Heart left ventricle (tissue), 16 donors: ENCODE results near the gene ZNF331. TPM values are rescaled to one million over a fixed set of nuclear protein-coding genes. Genes with fewer than 3 reads are reported as not detected.
A peak's percentile ranks its signal among the peaks of the same experiment; 100 is the strongest.

ENCODE experiments used
- ATAC-seq, 4 donors: fragments of 200-7000 bp; cut with Tn5 transposase; one replicate each; pipeline ENCODE4 v1.9.1; 2020 to 2022; ENCODE audit warnings: moderate library complexity in 4 of 4, mild to moderate bottlenecking in 3 of 4, moderate number of reproducible peaks in 1 of 4
- DNase-seq, 5 donors: peaks; one replicate each; pipeline ENCODE4 v3.0.0-alpha.2; 2020
- H3K27ac ChIP-seq, 12 donors: fragments of 200-600 bp; sonication (generic) in 4 of 12; one replicate each; pipeline versions ENCODE4 v1.5.0 to v1.8.0; 2016 to 2022; ENCODE audit warnings: mild to moderate bottlenecking in 2 of 12
- H3K27me3 ChIP-seq, 9 donors: fragments of 200-600 bp; sonication (generic) in 2 of 9; one replicate each; pipeline versions ENCODE4 v1.5.1 to v1.8.0; 2016 to 2022; ENCODE audit warnings: mild to moderate bottlenecking in 3 of 9
- H3K36me3 ChIP-seq, 9 donors: fragments of 200-600 bp; sonication (generic) in 2 of 9; one replicate each; pipeline versions ENCODE4 v1.5.0 to v1.8.0; 2018 to 2022; ENCODE audit warnings: mild to moderate bottlenecking in 2 of 9
- H3K4me1 ChIP-seq, 12 donors: fragments of 200-600 bp; sonication (generic) in 4 of 12; one replicate each; pipeline versions ENCODE4 v1.5.0 to v1.8.0; 2016 to 2022; ENCODE audit warnings: mild to moderate bottlenecking in 3 of 12
- H3K4me3 ChIP-seq, 12 donors: fragments of 200-600 bp; sonication (generic) in 4 of 12; one replicate each; pipeline versions ENCODE4 v1.5.0 to v1.8.0; 2017 to 2022; ENCODE audit warnings: mild to moderate bottlenecking in 9 of 12, moderate library complexity in 4 of 12
- H3K9me3 ChIP-seq, 12 donors: fragments of 200-600 bp; sonication (generic) in 4 of 12; one replicate each; pipeline versions ENCODE4 v1.5.0 to v1.8.0; 2016 to 2022; ENCODE audit warnings: mild to moderate bottlenecking in 1 of 12
- POLR2A ChIP-seq, 2 donors: fragments of 450-650 bp; IDR thresholded peaks; one replicate each; pipeline ENCODE4 v1.6.1; 2017; ENCODE audit warnings: antibody characterized with exemption in 2 of 2, mild to moderate bottlenecking in 2 of 2, moderate library complexity in 2 of 2
- WGBS, 4 donors: extraction: QIAGEN DNeasy Blood & Tissue Kit in 2 of 4; methylation state at CpG; one replicate each; pipeline versions ENCODE4 v1.1.5 to v1.1.7; 2013 to 2018; 5-methylcytosine and 5-hydroxymethylcytosine counted together
- intact Hi-C, 10 donors: fragments of 100-400 bp; cut with DNase I; formaldehyde crosslinking; loops; one replicate each; pipeline versions ENCODE4 v1.11.1 to v1.14.2; 2022
- polyA plus RNA-seq, 2 donors: library from polyadenylated mRNA; stranded (reverse); fragments of 200-250 nt; gene quantifications; one replicate each; pipeline ENCODE4 v1.2.3, GENCODE V29; 2013
- total RNA-seq, 9 donors: library from RNA; depleted of rRNA in 2 of 9; stranded (reverse); fragments of >200 nt in 2 of 9; fragmentation: NEBNext Ultra II Directional in 3 of 9; extraction: Animal tissue kit (Norgen Biotek cat#: 25700) in 3 of 9; gene quantifications; one replicate each; pipeline versions ENCODE4 v1.1.0 to v1.2.4, GENCODE V29; 2016 to 2023
- TF ChIP-seq, protein P1 (sequence below), 12 donors: fragments of 200-600 bp; sonication (generic) in 4 of 12; IDR thresholded peaks; one replicate each; pipeline versions ENCODE4 v1.5.0 to v1.8.0; 2018 to 2022; ENCODE audit warnings: antibody characterized with exemption in 12 of 12, mild to moderate bottlenecking in 5 of 12
- donor health status: ischemic (EF 13 %, LVEDD 7.1; RV severe dilation, severe dysfunction).
- donor health status: healthy with polysubstance abuse.
- donor health status: DM: no; HTN: yes; CAD: no.
- donor health status: DM: no; HTN: no; CAD: no.
- donor health status: ischemic (EF 25% LVEDD 6.9; RV normal size, moderate dysfunction).
- donor health status: ischemic (EF 25% LVEDD 5.7; RV mildly dilated, moderate dysfunction).
- donor health status: healthy.
- donor health status: DM: yes; HTN: yes; CAD: no.
- donor health status: ischemic (EF 35%, LVEDD 5.7; RV mildly dilated, moderate dysfunction).
- donor health status: nonischemic (EF 11% LVEDD 7.7; RV severe dilation, severe dysfunction).
- donor health status: DM: yes; HTN: yes; CAD: no.
- donor health status: PGD.
- donor health status: ischemic (EF 29% LVEDD 5.4; RV normal size, mild dysfunction).
- donor health status: nonischemic (EF 23%, LVEDD 6.1; RV moderate dilation, normal function).

The ZNF331 gene
- total and polyA plus RNA-seq, 11 donors: 7.6 to 25.8 (median 10.1) TPM

DNA sequence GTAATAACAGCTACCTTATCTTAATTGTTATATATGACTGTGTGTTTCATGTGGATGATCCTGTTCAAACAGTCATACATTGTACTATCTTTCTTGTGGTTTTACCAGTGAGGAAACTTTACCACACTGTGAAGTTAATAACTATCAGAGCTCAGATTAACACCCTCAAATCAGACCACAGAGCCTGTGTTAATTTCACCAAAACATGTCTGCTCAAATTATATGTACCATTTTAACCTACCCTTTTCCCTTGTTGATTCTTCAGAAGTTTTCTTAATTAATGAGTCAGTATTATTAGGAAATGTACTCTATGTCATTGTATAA lies 1.8 kb upstream of the ZNF331 start:
- Histone ChIP-seq H3K27me3 (no peaks in the 10 kb centered on the region), H3K4me3 (no peak overlapping the region), H3K9me3 (no peaks in the 10 kb centered on the region), H3K27ac (no peak overlapping the region), H3K4me1 (peaks cover 0 to 4% (median 0%) of the 10 kb centered on the region in 12 donors), H3K36me3 (peaks cover 0 to 10% (median 0%) of the 10 kb centered on the region in 9 donors)
- TF ChIP-seq, protein P1, sequence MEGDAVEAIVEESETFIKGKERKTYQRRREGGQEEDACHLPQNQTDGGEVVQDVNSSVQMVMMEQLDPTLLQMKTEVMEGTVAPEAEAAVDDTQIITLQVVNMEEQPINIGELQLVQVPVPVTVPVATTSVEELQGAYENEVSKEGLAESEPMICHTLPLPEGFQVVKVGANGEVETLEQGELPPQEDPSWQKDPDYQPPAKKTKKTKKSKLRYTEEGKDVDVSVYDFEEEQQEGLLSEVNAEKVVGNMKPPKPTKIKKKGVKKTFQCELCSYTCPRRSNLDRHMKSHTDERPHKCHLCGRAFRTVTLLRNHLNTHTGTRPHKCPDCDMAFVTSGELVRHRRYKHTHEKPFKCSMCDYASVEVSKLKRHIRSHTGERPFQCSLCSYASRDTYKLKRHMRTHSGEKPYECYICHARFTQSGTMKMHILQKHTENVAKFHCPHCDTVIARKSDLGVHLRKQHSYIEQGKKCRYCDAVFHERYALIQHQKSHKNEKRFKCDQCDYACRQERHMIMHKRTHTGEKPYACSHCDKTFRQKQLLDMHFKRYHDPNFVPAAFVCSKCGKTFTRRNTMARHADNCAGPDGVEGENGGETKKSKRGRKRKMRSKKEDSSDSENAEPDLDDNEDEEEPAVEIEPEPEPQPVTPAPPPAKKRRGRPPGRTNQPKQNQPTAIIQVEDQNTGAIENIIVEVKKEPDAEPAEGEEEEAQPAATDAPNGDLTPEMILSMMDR (IDR thresholded peaks at IDR 0.05): no peak
- no peak for TF ChIP-seq POLR2A (IDR thresholded peaks at IDR 0.05)
- intact Hi-C loops: no loop called here
- ATAC-seq (no peak), DNase-seq (no peak)

DNA sequence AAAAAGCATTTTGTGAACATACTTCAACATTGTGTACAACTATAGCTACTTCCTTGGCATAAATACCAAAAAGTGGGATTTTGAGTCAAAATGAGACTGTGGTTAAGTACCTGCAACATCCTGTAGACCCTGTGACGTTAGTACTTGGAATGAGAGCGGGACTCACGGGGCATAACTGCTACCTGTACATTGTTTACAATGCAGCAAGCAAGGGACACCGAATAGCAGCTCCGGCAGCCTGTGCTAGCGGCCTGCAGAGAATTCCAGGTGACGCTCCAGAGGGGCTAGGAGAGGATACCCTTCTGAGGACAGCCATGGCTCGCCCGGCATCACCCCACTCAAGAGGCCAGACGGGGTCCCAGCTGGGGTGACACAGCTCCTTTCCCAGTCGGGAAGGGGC lies 824 bp upstream of the ZNF331 start:
- no peaks in the 10 kb centered on the region for H3K9me3 ChIP-seq
- peak overlapping the region in 11 of 12 donors; percentile 72 to 91 (median 86) for H3K27ac ChIP-seq
- no peaks in the 10 kb centered on the region for H3K27me3 ChIP-seq
- DNase-seq (no peak), ATAC-seq (peak in 1 of 4 donors; percentile 5)
- WGBS, 4 donors: 55 to 64% (median 59%) methylated on average over 10 to 11 of the region's 11 CpGs
- peaks cover 0 to 17% (median 7%) of the 10 kb centered on the region in 9 donors for H3K36me3 ChIP-seq
- H3K4me3 ChIP-seq: peak overlapping the region; percentile 36 to 98 (median 74)
- intact Hi-C loops: no loop called here
- TF ChIP-seq, protein P1 (IDR thresholded peaks at IDR 0.05): no peak
- no peak for TF ChIP-seq POLR2A (IDR thresholded peaks at IDR 0.05)
- peaks cover 0 to 4% (median 0%) of the 10 kb centered on the region in 12 donors for H3K4me1 ChIP-seq

DNA sequence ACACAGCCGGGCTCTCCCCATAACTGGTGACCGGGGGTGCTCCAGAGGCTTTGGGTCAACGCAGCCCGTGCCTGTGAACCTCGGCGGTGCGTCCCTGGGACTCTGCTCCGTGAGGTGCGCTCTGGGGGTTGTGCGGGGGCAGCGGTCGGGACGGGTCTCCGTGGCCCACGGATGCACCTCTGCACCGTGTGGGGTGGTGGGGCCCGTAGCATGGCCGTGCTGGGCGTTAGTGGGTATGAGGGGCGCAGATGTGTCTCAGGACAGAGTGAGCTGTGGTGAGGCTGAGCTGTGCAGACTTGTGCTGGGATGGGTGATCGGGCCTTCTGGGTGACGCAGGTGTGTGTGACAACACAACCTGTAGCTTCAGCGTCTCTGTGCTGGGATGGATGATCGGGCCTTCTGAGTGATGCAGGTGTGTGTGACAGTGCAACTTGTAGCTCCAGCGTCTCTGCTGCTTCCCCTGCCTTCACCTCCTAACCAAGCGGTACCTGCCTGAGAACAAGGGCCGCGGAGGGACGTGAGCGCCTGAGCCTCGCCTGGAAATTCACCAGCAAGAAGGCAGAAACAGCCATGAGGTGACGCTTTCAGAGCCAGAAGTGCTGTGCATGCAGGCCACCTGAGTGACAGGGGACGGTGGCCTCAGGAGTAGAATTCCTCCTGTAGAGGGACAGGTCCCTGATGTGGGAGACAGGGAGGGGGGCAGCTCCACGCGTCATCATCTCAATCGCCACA lies 599 bp downstream of the ZNF331 start:
- H3K4me1 ChIP-seq: peaks cover 0 to 4% (median 0%) of the 10 kb centered on the region in 12 donors
- intact Hi-C loops: no loop called here
- DNase-seq (no peak), ATAC-seq (peak; percentile 15 to 41 (median 28))
- H3K9me3 ChIP-seq: no peaks in the 10 kb centered on the region
- WGBS, 4 donors: 51 to 63% (median 57%) methylated on average over 20 to 36 of the region's 36 CpGs
- no peaks in the 10 kb centered on the region for H3K27me3 ChIP-seq
- peak overlapping the region; percentile 36 to 98 (median 74) for H3K4me3 ChIP-seq
- H3K36me3 ChIP-seq: peaks cover 0 to 22% (median 13%) of the 10 kb centered on the region in 9 donors
- TF ChIP-seq, protein P1 (IDR thresholded peaks at IDR 0.05): no peak
- TF ChIP-seq POLR2A (IDR thresholded peaks at IDR 0.05): no peak
- peak overlapping the region; percentile 61 to 91 (median 85) for H3K27ac ChIP-seq

DNA sequence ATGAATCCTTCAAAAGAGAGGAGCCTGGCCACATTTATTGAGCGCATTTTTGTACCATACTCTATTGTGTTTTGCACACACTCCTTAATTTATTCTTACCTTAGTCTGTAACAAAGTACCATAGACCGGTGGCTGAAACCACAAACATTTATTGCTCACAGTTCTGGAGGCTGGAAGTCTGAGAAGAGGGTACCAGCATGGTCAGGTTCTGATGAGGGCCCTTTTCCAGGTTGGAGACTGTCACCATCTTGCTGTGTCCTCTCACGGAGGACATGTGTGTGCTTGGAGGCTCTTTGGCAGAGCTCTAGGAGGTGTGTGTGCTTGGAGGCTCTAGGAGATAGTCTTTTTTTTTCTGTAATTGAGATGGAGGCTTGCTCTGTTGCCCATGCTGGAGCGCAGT lies 2.1 kb downstream of the ZNF331 start:
- no peaks in the 10 kb centered on the region for H3K9me3 ChIP-seq
- H3K27me3 ChIP-seq: no peaks in the 10 kb centered on the region
- no peak overlapping the region for H3K4me3 ChIP-seq
- peaks cover 0 to 25% (median 15%) of the 10 kb centered on the region in 9 donors for H3K36me3 ChIP-seq
- DNase-seq (no peak), ATAC-seq (no peak)
- intact Hi-C loops: no loop called here
- H3K27ac ChIP-seq: no peak overlapping the region
- TF ChIP-seq, protein P1 (IDR thresholded peaks at IDR 0.05): no peak
- TF ChIP-seq POLR2A (IDR thresholded peaks at IDR 0.05): no peak
- WGBS, 4 donors: 74 to 91% (median 83%) methylated on average over 4 of the region's 4 CpGs
- H3K4me1 ChIP-seq: peaks cover 0 to 4% (median 0%) of the 10 kb centered on the region in 12 donors
